Fibroblast of skin of back (primary cell): ENCODE measurements around the gene NBPF3.
"Not testable (repeated sequence)": the region's sequence is repeated elsewhere in the genome, so short reads cannot be mapped to it uniquely, and the experiment has no call there.

Source experiments
- DNase-seq: peaks from one replicate; pipeline ENCODE4 v3.0.0-alpha.2; 2013

Gene NBPF3

GRCh38 chr1:21439345-21439720, 604 bp upstream of the NBPF3 start:
- DNase-seq, result no peak

GRCh38 chr1:21440630-21441125, 741 bp downstream of the NBPF3 start:
- peak; percentile 19 for DNase-seq

- not testable (repeated sequence) for DNase-seq
These were observed 6.7 kb downstream of the NBPF3 start for GRCh38 chr1:21446647-21447046.

GRCh38 chr1:21447311-21447710, 7.4 kb downstream of the NBPF3 start:
- no peak for DNase-seq

- DNase-seq, result peak; percentile 35
These were observed 10.0 kb downstream of the NBPF3 start for GRCh38 chr1:21449906-21450305.

- DNase-seq, result peak; percentile 93
These were observed 11.3 kb downstream of the NBPF3 start for GRCh38 chr1:21451212-21451611.

GRCh38 chr1:21451981-21452411, 12.1 kb downstream of the NBPF3 start:
- DNase-seq, result peak; percentile 42

GRCh38 chr1:21453964-21454614, 14.2 kb downstream of the NBPF3 start:
- DNase-seq, result peak; percentile 84

GRCh38 chr1:21454904-21455303, 15.0 kb downstream of the NBPF3 start:
- DNase-seq, result not testable (repeated sequence)

- DNase-seq, result no peak
These were observed 17.7 kb downstream of the NBPF3 start for GRCh38 chr1:21457654-21458053.

GRCh38 chr1:21465127-21465526, 25.2 kb downstream of the NBPF3 start:
- not testable (repeated sequence) for DNase-seq

- DNase-seq, result not testable (repeated sequence)
These were observed 28.0 kb downstream of the NBPF3 start for GRCh38 chr1:21467946-21468345.

GRCh38 chr1:21468599-21468998, 28.7 kb downstream of the NBPF3 start:
- peak; percentile 46 for DNase-seq

- DNase-seq, result no peak
These were observed 29.6 kb downstream of the NBPF3 start for GRCh38 chr1:21469581-21469980.

GRCh38 chr1:21472861-21473260, 32.9 kb downstream of the NBPF3 start:
- DNase-seq, result no peak

GRCh38 chr1:21478356-21478755, 38.4 kb downstream of the NBPF3 start:
- no peak for DNase-seq

GRCh38 chr1:21483881-21484280, 43.9 kb downstream of the NBPF3 start:
- not testable (repeated sequence) for DNase-seq

GRCh38 chr1:21489146-21489545, 49.2 kb downstream of the NBPF3 start:
- no peak for DNase-seq

- peak; percentile 89 for DNase-seq
These were observed 51.0 kb downstream of the NBPF3 start for GRCh38 chr1:21490774-21491487.

- DNase-seq, result peak; percentile 50
These were observed 51.8 kb downstream of the NBPF3 start for GRCh38 chr1:21491488-21492355.

- no peak for DNase-seq
These were observed 52.4 kb downstream of the NBPF3 start for GRCh38 chr1:21492356-21492625.

GRCh38 chr1:21494196-21494595, 54.3 kb downstream of the NBPF3 start:
- DNase-seq, result no peak

- no peak for DNase-seq
These were observed 55.4 kb downstream of the NBPF3 start for GRCh38 chr1:21495225-21495820.
